Liver (tissue), 3 donors: ENCODE results near the gene EVI5.
"Not testable (repeated sequence)": the region's sequence is repeated elsewhere in the genome, so short reads cannot be mapped to it uniquely, and the experiment has no call there.

Source experiments
- GABPA ChIP-seq, 2 donors: IDR thresholded peaks in 1 of 2; conservative IDR thresholded peaks in 1 of 2; 2 replicates each; pipeline ENCODE4 v1.6.1; 2016; ENCODE audit warnings: antibody characterized with exemption in 2 of 2, mild to moderate bottlenecking in 1 of 2, moderate library complexity in 1 of 2
- SP1 ChIP-seq: IDR thresholded peaks from 2 replicates; pipeline ENCODE4 v1.6.1; 2018; ENCODE audit warnings: antibody characterized with exemption, mild to moderate bottlenecking
- YY1 ChIP-seq: IDR thresholded peaks from 2 replicates; pipeline ENCODE4 v1.6.1; 2016; ENCODE audit warnings: antibody characterized with exemption, mild to moderate bottlenecking
- TF ChIP-seq, protein P1 (sequence below): fragments of 150-350 bp; IDR thresholded peaks from 2 replicates; pipeline ENCODE4 v1.5.1; 2017; ENCODE audit warnings: improper control_type of control experiment, low read depth, low read length; ENCODE audit not compliant: missing input control
- TF ChIP-seq, protein P2 (sequence below): IDR thresholded peaks from 2 replicates; pipeline ENCODE4 v1.6.1; 2016; ENCODE audit warnings: antibody characterized with exemption
- TF ChIP-seq, protein P3 (sequence below): IDR thresholded peaks from 2 replicates; pipeline ENCODE4 v1.6.1; 2016; ENCODE audit warnings: antibody characterized with exemption, mild to moderate bottlenecking
- TF ChIP-seq, protein P4 (sequence below): IDR thresholded peaks from 2 replicates; pipeline ENCODE4 v1.6.1; 2016; ENCODE audit warnings: antibody characterized with exemption
- donor health status: healthy.
- donor health status: healthy.

DNA sequence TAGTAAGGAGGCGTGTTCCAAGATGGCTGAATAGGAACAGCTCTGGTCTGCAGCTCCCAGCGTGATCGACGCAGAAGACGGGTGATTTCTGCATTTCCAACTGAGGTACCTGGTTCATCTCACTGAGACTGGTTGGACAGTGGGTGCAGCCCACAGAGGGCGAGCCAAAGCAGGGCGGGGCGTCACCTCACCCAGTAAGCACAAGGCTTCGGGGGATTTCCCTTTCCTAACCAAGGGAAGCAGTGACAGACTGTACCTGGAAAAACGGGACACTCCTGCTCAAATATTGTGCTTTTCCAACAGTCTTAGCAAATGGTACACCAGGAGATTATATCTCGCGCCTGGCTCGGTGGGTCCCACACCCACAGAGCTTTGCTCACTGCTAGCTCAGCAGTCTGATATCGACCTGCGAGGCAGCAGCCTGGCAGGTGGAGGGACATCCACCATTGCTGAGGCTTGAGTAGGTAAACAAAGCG lies 69.4 kb downstream of the EVI5 start:
- TF ChIP-seq GABPA (IDR thresholded peaks at IDR 0.05 in 1 of 2, conservative IDR thresholded peaks at IDR 0.05 in 1 of 2): not testable (repeated sequence)
- TF ChIP-seq, protein P1, sequence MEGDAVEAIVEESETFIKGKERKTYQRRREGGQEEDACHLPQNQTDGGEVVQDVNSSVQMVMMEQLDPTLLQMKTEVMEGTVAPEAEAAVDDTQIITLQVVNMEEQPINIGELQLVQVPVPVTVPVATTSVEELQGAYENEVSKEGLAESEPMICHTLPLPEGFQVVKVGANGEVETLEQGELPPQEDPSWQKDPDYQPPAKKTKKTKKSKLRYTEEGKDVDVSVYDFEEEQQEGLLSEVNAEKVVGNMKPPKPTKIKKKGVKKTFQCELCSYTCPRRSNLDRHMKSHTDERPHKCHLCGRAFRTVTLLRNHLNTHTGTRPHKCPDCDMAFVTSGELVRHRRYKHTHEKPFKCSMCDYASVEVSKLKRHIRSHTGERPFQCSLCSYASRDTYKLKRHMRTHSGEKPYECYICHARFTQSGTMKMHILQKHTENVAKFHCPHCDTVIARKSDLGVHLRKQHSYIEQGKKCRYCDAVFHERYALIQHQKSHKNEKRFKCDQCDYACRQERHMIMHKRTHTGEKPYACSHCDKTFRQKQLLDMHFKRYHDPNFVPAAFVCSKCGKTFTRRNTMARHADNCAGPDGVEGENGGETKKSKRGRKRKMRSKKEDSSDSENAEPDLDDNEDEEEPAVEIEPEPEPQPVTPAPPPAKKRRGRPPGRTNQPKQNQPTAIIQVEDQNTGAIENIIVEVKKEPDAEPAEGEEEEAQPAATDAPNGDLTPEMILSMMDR: not testable (repeated sequence)
- TF ChIP-seq, protein P2, sequence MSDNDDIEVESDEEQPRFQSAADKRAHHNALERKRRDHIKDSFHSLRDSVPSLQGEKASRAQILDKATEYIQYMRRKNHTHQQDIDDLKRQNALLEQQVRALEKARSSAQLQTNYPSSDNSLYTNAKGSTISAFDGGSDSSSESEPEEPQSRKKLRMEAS: peak; percentile 20
- TF ChIP-seq YY1 (peak; percentile 91), SP1 (peak; percentile 78)
- TF ChIP-seq, protein P3, sequence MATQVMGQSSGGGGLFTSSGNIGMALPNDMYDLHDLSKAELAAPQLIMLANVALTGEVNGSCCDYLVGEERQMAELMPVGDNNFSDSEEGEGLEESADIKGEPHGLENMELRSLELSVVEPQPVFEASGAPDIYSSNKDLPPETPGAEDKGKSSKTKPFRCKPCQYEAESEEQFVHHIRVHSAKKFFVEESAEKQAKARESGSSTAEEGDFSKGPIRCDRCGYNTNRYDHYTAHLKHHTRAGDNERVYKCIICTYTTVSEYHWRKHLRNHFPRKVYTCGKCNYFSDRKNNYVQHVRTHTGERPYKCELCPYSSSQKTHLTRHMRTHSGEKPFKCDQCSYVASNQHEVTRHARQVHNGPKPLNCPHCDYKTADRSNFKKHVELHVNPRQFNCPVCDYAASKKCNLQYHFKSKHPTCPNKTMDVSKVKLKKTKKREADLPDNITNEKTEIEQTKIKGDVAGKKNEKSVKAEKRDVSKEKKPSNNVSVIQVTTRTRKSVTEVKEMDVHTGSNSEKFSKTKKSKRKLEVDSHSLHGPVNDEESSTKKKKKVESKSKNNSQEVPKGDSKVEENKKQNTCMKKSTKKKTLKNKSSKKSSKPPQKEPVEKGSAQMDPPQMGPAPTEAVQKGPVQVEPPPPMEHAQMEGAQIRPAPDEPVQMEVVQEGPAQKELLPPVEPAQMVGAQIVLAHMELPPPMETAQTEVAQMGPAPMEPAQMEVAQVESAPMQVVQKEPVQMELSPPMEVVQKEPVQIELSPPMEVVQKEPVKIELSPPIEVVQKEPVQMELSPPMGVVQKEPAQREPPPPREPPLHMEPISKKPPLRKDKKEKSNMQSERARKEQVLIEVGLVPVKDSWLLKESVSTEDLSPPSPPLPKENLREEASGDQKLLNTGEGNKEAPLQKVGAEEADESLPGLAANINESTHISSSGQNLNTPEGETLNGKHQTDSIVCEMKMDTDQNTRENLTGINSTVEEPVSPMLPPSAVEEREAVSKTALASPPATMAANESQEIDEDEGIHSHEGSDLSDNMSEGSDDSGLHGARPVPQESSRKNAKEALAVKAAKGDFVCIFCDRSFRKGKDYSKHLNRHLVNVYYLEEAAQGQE: not testable (repeated sequence)
- TF ChIP-seq, protein P4, sequence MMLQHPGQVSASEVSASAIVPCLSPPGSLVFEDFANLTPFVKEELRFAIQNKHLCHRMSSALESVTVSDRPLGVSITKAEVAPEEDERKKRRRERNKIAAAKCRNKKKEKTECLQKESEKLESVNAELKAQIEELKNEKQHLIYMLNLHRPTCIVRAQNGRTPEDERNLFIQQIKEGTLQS: not testable (repeated sequence)
